ENCODE data around the gene C19orf44.
"Not testable (repeated sequence)": the region's sequence is repeated elsewhere in the genome, so short reads cannot be mapped to it uniquely, and the experiment has no call there.

The C19orf44 gene

DNA sequence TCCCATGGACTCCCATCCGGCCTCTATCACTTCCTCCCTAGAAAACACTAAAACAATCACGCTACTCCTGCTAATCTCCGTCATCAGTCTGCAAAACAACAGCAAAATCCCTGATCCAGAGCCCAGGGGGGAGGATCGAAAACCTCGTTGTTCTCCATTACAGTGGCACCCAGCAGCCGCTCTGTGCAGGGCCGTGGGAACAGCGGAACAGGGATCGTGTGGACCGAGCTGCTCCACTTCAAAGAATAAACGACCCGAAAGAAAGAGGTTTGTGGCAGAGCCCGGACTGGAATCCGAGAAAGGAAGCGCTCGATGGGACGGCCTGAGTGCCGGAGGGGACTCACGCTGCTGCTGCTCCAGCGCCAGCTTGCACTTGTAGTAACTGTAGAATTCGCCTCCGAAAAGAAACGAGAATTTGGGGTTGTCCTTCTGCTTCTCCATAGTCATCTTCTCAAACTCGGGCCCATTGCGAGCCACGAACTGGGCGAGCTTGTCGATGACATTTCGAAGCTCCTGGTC lies 45.4 kb downstream of the C19orf44 start:
- no peak for DNase-seq

DNA sequence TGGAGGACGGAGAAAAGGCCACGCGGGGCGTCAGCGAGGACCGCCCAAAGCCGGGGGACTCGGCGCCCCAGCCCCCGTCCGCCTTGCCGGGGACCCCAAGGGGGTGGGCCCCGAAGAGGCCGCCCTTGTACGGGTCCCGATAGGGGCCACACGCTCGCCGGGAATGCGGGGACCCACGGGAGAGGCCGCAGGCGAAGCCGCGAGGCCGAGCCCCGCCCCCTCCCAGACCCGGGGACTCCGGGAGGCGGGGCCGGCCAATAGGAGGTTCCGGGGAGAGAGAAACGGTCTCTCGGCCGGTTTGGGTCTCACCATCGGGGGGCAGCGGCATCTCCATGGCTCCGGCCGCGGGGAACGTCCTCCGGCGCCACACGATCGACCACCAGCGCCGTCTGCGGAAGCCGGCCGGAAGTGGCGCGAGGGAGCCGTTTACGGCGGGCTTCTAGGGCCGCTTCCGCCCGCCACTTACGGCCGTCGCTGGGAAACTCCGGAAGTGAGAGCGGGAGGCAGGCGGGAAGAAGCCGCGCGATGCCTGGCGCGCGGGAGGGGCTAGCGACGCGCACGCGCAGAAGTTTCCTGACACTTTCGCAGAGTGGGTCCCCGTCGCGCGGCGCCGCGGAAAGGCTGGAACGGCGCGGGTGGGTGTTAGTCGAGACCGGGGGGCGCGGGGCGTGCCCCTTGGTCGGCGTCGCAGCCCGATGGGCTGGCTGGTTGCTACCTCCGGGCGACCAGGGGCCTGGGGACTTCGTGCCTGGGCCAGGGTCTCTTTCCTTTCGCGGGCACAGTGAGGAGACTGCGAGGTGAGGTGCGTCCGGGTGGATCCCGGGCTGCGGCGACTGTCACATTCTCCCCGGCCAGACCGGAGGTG lies 46.1 kb downstream of the C19orf44 start, which contains the start of gene CHERP:
TSS of gene CHERP (minus strand) at position 393 of the 865 bp plus-strand sequence. CDS start at position 334, 59 bp downstream.
- peak; percentile 91 to 92 for DNase-seq

DNA sequence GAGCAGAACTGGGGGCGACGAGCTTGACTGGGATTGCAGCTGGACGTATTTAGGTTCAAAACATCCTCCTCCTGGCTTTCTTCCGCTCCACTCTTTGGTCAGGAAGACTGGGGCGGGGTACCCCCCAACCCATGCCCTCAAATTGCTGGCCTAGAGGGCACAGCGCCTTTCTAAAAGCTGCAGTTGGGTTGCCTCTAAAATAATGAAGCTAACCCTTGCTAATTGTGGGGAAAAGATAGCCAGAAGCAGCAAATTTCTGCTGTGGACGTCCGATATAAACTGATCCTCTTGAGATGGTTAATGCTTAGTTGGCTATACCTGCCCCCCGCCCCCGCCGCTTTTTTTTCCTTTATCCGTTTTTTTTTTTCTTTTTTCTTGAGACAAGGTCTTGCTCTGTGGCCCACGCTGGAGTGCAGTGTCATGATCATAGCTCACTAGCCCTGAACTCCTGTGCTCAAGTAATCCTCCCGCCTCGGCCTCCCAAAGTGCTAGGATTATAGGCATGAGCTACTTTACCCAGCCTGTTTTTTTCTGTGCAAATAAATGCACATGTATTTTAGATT lies 46.8 kb downstream of the C19orf44 start:
- no peak for DNase-seq

GRCh38 chr19:16543734-16544133 lies 47.5 kb downstream of the C19orf44 start:
- not testable (repeated sequence) for DNase-seq

GRCh38 chr19:16544473-16545231 lies 48.5 kb downstream of the C19orf44 start:
- no peak for DNase-seq

- no peak for DNase-seq
Measured at GRCh38 chr19:16548956-16549355, 52.8 kb downstream of the C19orf44 start.

DNA sequence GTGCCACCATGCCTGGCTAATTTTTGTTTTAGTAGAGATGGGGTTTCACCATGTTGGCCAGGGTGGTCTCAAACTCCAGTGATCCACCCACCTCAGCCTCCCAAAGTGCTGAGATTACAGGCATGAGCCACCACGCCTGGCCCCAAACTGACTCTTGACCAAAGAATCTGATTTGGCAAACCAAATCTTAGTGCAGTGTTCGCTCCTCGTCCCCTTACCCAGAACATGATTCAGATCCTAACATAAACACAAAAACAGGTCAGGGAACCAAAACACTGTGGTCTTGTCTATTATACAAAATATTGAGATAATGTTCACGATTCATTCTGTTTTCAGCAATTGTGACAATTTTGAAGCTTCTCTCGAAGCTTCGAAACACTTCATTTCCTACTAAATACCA lies 55.7 kb downstream of the C19orf44 start:
- DNase-seq = not testable (repeated sequence)

DNA sequence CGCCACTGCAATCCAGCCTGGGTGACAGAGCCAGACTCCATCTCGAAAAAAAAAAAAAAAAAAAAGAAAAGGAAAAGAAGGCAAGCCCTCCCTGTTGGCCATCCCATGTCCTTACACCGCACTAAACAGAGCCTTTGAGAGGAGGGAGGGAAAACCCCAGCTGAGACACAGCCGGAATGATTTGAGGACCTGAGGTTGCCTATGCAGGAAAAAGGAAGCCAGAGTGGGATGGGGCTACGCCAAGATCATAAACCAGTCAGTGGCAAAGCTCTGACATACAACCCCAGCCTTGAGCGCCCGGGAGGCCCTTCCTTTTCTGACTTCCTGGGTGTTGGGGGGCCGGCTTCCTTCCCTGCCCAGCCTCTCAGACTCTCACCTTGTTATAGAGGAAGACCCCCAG lies 58.6 kb downstream of the C19orf44 start:
- no peak for DNase-seq

- DNase-seq = no peak
Measured at GRCh38 chr19:16559780-16560276, 63.6 kb downstream of the C19orf44 start.

- DNase-seq = no peak
Measured at GRCh38 chr19:16561382-16561781, 65.2 kb downstream of the C19orf44 start.

DNA sequence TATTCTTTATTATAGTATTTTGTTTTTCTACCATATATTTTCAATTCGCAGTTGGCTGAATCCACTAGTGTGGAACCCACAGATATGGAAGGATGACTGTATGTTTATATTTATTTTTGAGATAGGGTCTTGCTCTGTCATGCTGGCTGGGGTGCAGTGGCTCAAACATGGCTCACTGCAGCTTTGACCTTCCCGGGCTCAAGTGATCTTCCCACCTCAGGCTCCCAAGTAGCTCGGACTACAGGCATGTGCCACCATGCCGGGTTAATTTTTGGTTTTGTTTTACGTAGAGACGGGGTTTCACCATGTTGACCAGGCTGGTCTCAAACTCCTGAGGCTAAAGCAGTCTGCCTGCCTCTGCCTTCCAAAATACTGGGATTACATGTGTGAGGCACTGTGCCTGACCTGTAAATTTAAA lies 66.4 kb downstream of the C19orf44 start:
- no peak for DNase-seq

DNA sequence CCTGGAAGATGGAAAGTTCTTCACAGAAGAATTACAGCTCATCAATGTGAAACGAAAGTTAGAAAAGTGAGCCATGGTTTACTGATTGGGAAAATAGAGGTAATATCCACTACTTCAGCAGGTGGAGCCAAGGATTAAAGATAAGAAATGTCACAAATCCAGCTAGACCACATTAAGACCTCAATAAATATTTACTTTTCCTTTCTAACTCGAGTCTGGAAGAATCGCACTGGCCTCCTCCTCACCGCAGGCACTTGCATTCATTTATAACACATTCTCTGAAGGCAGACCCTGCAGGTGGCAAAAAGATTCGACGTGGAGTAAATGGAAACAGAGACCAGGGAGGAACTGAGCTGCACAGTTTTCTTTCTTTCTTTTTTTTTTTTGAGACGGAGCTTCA lies 68.6 kb downstream of the C19orf44 start:
- no peak for DNase-seq

GRCh38 chr19:16566161-16566560 lies 70.0 kb downstream of the C19orf44 start:
- DNase-seq = peak; percentile 65 to 69

GRCh38 chr19:16566702-16567101 lies 70.5 kb downstream of the C19orf44 start:
- DNase-seq = no peak

GRCh38 chr19:16569609-16570320 lies 73.6 kb downstream of the C19orf44 start:
- DNase-seq = no peak

Measured in activated CD4-positive, alpha-beta T cell treated with anti-CD3 and anti-CD28 coated beads, Interleukin-2, amount 50 U/mL, for 4 hours (primary cell).